Measurements from ENCODE around the gene CYP4F8.

Gene CYP4F8

GRCh38 chr19:15631817-15632216 lies 16.8 kb downstream of the CYP4F8 start:
- peaks cover 12% of the 10 kb centered on the region for H3K27me3 Mint-ChIP-seq
- H3K36me3 Mint-ChIP-seq = no peaks in the 10 kb centered on the region
- no peaks in the 10 kb centered on the region for H3K9me3 Mint-ChIP-seq
- no peak for ATAC-seq
- no peak overlapping the region for H3K4me3 Mint-ChIP-seq
- no peak overlapping the region for H3K27ac Mint-ChIP-seq
- H3K4me1 Mint-ChIP-seq = peaks cover 8% of the 10 kb centered on the region

GRCh38 chr19:15633082-15633835 lies 18.2 kb downstream of the CYP4F8 start:
- peak; percentile 57 for ATAC-seq
- Mint-ChIP-seq H3K36me3 (no peaks in the 10 kb centered on the region), H3K27me3 (peaks cover 14% of the 10 kb centered on the region), H3K27ac (no peak overlapping the region), H3K9me3 (no peaks in the 10 kb centered on the region), H3K4me1 (peaks cover 8% of the 10 kb centered on the region), H3K4me3 (no peak overlapping the region)

DNA sequence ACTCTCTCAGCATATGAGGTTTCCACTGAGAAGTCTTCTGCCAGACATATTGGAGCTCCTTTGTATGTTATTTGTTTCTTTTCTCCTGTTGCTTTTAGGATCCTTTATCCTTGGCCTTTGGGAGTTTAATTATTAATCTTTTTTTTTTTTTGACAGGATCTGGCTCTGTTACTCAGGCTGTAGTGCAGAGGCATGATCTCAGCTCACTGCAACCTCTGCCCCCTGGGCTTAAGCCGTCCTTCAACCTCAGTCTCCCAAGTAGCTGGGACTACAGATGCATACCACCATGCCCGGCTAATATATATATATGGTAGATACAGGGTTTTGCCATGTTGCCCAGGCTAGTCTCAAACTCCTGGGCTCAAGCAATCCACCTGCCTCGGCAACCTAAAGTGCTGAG lies 19.1 kb downstream of the CYP4F8 start:
- ATAC-seq = no peak
- Mint-ChIP-seq H3K36me3 (no peaks in the 10 kb centered on the region), H3K4me1 (peaks cover 8% of the 10 kb centered on the region), H3K27me3 (peaks cover 7% of the 10 kb centered on the region), H3K27ac (no peak overlapping the region), H3K9me3 (no peaks in the 10 kb centered on the region), H3K4me3 (no peak overlapping the region)

GRCh38 chr19:15635016-15635805 lies 20.2 kb downstream of the CYP4F8 start:
- no peaks in the 10 kb centered on the region for H3K9me3 Mint-ChIP-seq
- no peak overlapping the region for H3K27ac Mint-ChIP-seq
- ATAC-seq = peak; percentile 16
- peaks cover 10% of the 10 kb centered on the region for H3K4me1 Mint-ChIP-seq
- H3K27me3 Mint-ChIP-seq = peaks cover 13% of the 10 kb centered on the region
- no peak overlapping the region for H3K4me3 Mint-ChIP-seq
- no peaks in the 10 kb centered on the region for H3K36me3 Mint-ChIP-seq

DNA sequence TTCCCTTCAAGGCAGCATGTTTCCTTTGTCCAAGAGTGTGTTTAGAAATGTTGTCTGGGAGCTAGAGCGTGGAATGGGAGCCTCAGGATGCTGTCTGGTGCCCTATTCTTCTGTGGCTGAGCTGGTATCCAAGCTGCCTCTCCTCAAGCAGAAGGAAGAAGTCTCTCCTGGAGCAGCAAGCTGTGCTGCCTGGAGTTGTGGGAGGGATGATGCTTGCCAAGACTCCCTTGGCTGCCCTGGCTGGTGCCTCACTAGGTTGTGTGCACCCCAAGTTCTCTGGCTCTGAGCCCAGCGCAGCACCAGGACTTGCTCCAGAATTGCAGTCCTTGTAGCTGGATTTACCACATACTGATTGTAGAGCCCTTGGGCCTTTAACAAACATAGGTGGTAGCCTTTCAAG lies 21.0 kb downstream of the CYP4F8 start:
- no peak overlapping the region for H3K4me3 Mint-ChIP-seq
- H3K36me3 Mint-ChIP-seq = no peaks in the 10 kb centered on the region
- ATAC-seq = no peak
- peaks cover 17% of the 10 kb centered on the region for H3K27me3 Mint-ChIP-seq
- H3K4me1 Mint-ChIP-seq = peaks cover 17% of the 10 kb centered on the region
- H3K9me3 Mint-ChIP-seq = no peaks in the 10 kb centered on the region
- H3K27ac Mint-ChIP-seq = no peak overlapping the region

GRCh38 chr19:15639596-15639995 lies 24.6 kb downstream of the CYP4F8 start:
- H3K27ac Mint-ChIP-seq = no peak overlapping the region
- H3K4me1 Mint-ChIP-seq = peaks cover 30% of the 10 kb centered on the region
- H3K4me3 Mint-ChIP-seq = no peak overlapping the region
- no peaks in the 10 kb centered on the region for H3K36me3 Mint-ChIP-seq
- peaks cover 26% of the 10 kb centered on the region for H3K27me3 Mint-ChIP-seq
- peaks cover 13% of the 10 kb centered on the region for H3K9me3 Mint-ChIP-seq
- ATAC-seq = no peak

- no peak for ATAC-seq
- H3K4me3 Mint-ChIP-seq = no peak within 1 kb of the TSS
- peaks cover 13% of the 10 kb centered on the region for H3K9me3 Mint-ChIP-seq
- peaks cover 26% of the 10 kb centered on the region for H3K27me3 Mint-ChIP-seq
- H3K4me1 Mint-ChIP-seq = peaks cover 30% of the 10 kb centered on the region
- H3K36me3 Mint-ChIP-seq = no peaks in the 10 kb centered on the region
- no peak within 1 kb of the TSS for H3K27ac Mint-ChIP-seq
These were observed 25.4 kb downstream of the CYP4F8 start, which contains the start of gene CYP4F3 for GRCh38 chr19:15640294-15640903. CYP4F3 (plus strand) TSS chr19:15640897; CDS start chr19:15641416, 519 bp downstream.

DNA sequence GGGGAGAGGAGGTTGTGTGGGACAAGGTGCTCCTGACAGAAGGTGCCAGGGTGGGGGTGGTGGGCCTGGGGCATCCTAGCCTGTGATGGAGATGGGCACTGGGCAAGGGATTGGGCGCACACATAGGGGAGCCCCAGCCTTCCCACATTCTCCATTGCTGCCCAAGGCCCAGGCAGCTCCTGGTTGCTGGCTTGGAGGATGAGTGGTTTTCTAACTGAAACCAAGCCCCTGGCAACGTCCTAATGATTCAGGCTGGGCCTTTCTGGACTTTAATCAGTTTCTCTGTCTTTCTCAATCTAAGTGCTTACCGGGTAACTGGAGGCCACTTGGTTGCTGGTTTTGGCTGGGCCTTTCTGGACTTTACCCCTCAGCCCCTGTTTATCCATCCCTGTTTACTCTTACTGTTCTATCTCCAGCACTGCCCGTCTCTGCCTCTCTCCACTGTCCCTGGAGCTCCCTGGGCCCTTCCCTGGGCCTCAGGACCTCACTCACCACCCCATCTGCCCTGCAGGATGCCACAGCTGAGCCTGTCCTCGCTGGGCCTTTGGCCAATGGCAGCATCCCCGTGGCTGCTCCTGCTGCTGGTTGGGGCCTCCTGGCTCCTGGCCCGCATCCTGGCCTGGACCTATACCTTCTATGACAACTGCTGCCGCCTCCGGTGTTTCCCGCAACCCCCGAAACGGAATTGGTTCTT lies 26.0 kb downstream of the CYP4F8 start:
- no peak for ATAC-seq
- no peak overlapping the region for H3K27ac Mint-ChIP-seq
- no peaks in the 10 kb centered on the region for H3K36me3 Mint-ChIP-seq
- peaks cover 26% of the 10 kb centered on the region for H3K27me3 Mint-ChIP-seq
- peaks cover 30% of the 10 kb centered on the region for H3K4me1 Mint-ChIP-seq
- peaks cover 13% of the 10 kb centered on the region for H3K9me3 Mint-ChIP-seq
- no peak overlapping the region for H3K4me3 Mint-ChIP-seq

DNA sequence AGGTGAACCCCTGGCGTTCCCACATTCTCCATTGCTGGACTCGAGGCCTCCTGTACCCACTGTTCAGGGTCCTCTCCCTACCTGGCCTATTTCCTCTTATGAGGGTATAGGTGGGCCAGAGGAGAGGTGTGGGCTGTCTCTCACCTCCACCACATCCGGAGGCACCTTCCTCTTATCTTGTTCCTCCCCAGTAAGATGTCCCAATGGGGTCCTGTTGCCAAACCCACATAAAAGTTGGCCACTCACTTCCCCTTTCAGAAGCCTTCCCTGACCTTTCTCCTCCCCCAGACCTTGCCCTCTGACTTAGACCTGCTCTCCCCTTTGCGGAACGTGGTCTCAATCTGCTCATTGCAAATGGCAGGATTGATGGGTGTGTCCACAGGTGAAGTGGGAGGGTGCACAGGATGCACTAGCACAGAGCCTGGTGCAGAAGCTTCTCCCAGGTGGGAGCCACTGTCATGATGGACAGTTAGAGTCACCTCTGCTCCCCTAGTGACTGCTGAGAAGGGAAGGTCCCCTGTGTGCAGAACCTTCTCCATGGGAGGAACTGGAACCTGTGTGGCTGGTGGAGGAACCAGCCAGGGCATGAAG lies 27.0 kb downstream of the CYP4F8 start:
- H3K27me3 Mint-ChIP-seq = peaks cover 26% of the 10 kb centered on the region
- peaks cover 30% of the 10 kb centered on the region for H3K4me1 Mint-ChIP-seq
- peaks cover 13% of the 10 kb centered on the region for H3K9me3 Mint-ChIP-seq
- no peaks in the 10 kb centered on the region for H3K36me3 Mint-ChIP-seq
- no peak overlapping the region for H3K4me3 Mint-ChIP-seq
- ATAC-seq = peak; percentile 86
- no peak overlapping the region for H3K27ac Mint-ChIP-seq

DNA sequence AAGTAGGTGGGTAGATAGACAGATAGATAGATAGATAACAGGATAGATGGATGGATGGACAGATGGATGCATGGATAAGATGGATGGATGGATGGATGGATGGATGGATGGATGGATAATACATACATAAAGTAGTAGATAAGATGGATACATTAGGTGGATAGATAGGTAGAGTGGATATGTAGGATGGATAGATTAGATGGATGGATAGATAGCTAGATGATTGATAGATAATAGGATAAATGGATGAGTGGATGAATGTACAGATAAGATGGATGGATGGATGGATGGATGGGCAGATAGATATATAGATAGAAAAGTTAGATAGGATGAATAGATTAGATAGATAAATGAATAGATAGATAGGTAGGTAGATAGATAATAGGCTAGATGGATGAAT lies 27.8 kb downstream of the CYP4F8 start:
- Mint-ChIP-seq H3K27me3 (peaks cover 20% of the 10 kb centered on the region), H3K9me3 (peaks cover 13% of the 10 kb centered on the region), H3K4me3 (no peak overlapping the region), H3K27ac (no peak overlapping the region), H3K36me3 (no peaks in the 10 kb centered on the region), H3K4me1 (peaks cover 30% of the 10 kb centered on the region)
- no peak for ATAC-seq

DNA sequence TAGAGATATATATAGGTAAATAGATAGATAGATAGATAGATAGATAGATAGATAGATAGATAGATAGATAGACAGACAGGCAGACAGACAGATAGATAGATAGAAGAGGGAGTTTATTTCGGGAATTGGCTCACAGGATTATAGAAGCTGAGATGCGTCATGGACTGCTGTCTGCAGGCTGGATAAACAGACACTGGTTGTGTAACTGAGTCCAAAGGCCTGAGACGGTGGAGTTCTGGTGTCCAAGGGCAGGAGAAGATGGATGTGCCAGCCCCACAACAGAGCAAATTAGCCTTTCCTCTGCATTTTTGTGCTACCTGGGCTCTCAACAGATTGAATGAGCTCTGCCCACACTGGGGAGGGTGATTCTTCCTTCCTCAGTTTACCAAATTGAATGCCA lies 28.4 kb downstream of the CYP4F8 start:
- H3K9me3 Mint-ChIP-seq = peaks cover 13% of the 10 kb centered on the region
- no peak for ATAC-seq
- H3K4me1 Mint-ChIP-seq = peaks cover 30% of the 10 kb centered on the region
- no peaks in the 10 kb centered on the region for H3K36me3 Mint-ChIP-seq
- H3K4me3 Mint-ChIP-seq = no peak overlapping the region
- H3K27ac Mint-ChIP-seq = no peak overlapping the region
- peaks cover 19% of the 10 kb centered on the region for H3K27me3 Mint-ChIP-seq

GRCh38 chr19:15644066-15644741 lies 29.2 kb downstream of the CYP4F8 start:
- H3K4me1 Mint-ChIP-seq = peaks cover 30% of the 10 kb centered on the region
- no peaks in the 10 kb centered on the region for H3K36me3 Mint-ChIP-seq
- H3K4me3 Mint-ChIP-seq = no peak overlapping the region
- ATAC-seq = no peak
- no peak overlapping the region for H3K27ac Mint-ChIP-seq
- H3K27me3 Mint-ChIP-seq = peaks cover 19% of the 10 kb centered on the region
- H3K9me3 Mint-ChIP-seq = peaks cover 13% of the 10 kb centered on the region

DNA sequence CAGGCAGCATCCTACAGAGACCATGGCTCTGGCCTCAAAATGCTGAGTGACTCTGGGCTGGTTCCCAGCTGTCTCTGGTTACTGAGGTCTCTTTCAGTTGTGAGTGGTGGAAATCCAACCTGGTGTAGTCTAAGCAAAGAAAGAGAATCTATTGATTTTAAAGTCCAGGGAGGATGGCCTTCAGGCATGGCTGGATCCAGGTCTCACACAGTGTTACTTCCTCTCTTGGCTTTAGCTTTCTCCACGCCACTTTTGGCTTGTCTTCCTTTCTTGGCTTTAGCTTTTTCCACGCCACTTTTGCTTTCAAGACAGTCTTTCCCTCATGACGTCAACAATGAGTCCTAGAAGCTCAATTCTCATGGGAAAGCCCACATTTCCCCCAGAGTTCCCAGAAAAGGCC lies 29.8 kb downstream of the CYP4F8 start:
- ATAC-seq = no peak
- H3K36me3 Mint-ChIP-seq = no peaks in the 10 kb centered on the region
- peaks cover 13% of the 10 kb centered on the region for H3K9me3 Mint-ChIP-seq
- H3K27me3 Mint-ChIP-seq = peaks cover 17% of the 10 kb centered on the region
- no peak overlapping the region for H3K4me3 Mint-ChIP-seq
- no peak overlapping the region for H3K27ac Mint-ChIP-seq
- peaks cover 30% of the 10 kb centered on the region for H3K4me1 Mint-ChIP-seq

GRCh38 chr19:15649526-15649925 lies 34.5 kb downstream of the CYP4F8 start:
- H3K27me3 Mint-ChIP-seq = peaks cover 35% of the 10 kb centered on the region
- no peaks in the 10 kb centered on the region for H3K36me3 Mint-ChIP-seq
- H3K4me3 Mint-ChIP-seq = no peak overlapping the region
- H3K9me3 Mint-ChIP-seq = peaks cover 7% of the 10 kb centered on the region
- no peak overlapping the region for H3K27ac Mint-ChIP-seq
- H3K4me1 Mint-ChIP-seq = no peaks in the 10 kb centered on the region
- ATAC-seq = no peak

All from stimulated activated memory B cell treated with anti-CD40 and anti-IgM and Interleukin-4, amounts not matched to agents 10 μg/mL and 1 μg/mL and 100 μg/mL, for 72 hours (primary cell).